HCT116 (cell line): ENCODE measurements around the gene KSR1. TPM values are rescaled to one million over a fixed set of nuclear protein-coding genes. Genes with fewer than 3 reads are reported as not detected.

Source experiments
- ATAC-seq: fragments of 200-7000 bp; cut with Tn5 transposase; 2 replicates; pipeline ENCODE4 v1.9.1; 2020; ENCODE audit warnings: mild to moderate bottlenecking, moderate library complexity
- BruUV-seq: library from RNA; stranded (reverse); fragments of 400-500 nt; replicated peaks from 2 replicates; lab custom pipeline; 2021; lab: Mats Ljungman, UMichigan
- CTCF ChIA-PET: fragments of 300-600 bp; sonication (Branson Sonifier 250); formaldehyde crosslinking; loops from one replicate; lab custom pipeline; 2021; ENCODE audit warnings: antibody characterized with exemption; lab: Charles Lee
- POLR2A ChIA-PET: fragments of 300-600, 350-600 bp; sonication (Branson Sonifier 250); formaldehyde crosslinking; loops from one replicate; lab custom pipeline; 2021; ENCODE audit warnings: antibody characterized with exemption; lab: Charles Lee
- RAD21 ChIA-PET, 2 experiments: fragments of 300-600 bp; sonication (Branson Sonifier 250); formaldehyde crosslinking; loops; one replicate each; lab custom pipeline; 2023; ENCODE audit warnings: low total read pairs in 2 of 2; ENCODE audit not compliant: uncharacterized antibody in 2 of 2, unreplicated experiment in 2 of 2, low non-redundant PET in 1 of 2; lab: Charles Lee
- DNase-seq: peaks from one replicate; pipeline ENCODE4 v3.0.0-alpha.2; 2010; ENCODE audit warnings: low read depth, low spot score
- H2AFZ ChIP-seq: fragments of 200-600 bp; shearing (Covaris generic), sonication (generic); 2 replicates; pipeline ENCODE4 v1.6.1; 2017; ENCODE audit warnings: low read depth, mixed run types, mixed read lengths, antibody characterized with exemption, low read length; ENCODE audit not compliant: poor library complexity, severe bottlenecking
- H3K27ac ChIP-seq: 2 replicates; pipeline ENCODE4 v1.5.1; 2012; ENCODE audit warnings: low read depth, low read length
- H3K27me3 ChIP-seq: fragments of 200-600 bp; sonication (generic); 2 replicates; pipeline ENCODE4 v1.6.1; 2016; ENCODE audit warnings: mixed run types, low read length, mixed read lengths; ENCODE audit not compliant: insufficient read depth
- H3K36me3 ChIP-seq, 2 experiments: fragments of 200-500 bp in 1 of 2; fragments of 200-600 bp in 1 of 2; sonication (Bioruptor generic) in 1 of 2; sonication (generic) in 1 of 2; 2 replicates each; pipeline versions ENCODE4 v1.5.1 to v1.6.1; 2014 to 2016; ENCODE audit warnings: low read length in 2 of 2, inconsistent platforms in 1 of 2, mixed read lengths in 1 of 2, mixed run types in 1 of 2; ENCODE audit not compliant: insufficient read depth in 2 of 2, control insufficient read depth in 1 of 2
- H3K4me1 ChIP-seq, 2 experiments: fragments of 200-600 bp in 1 of 2; sonication (generic) in 1 of 2; 2 replicates each; pipeline versions ENCODE4 v1.5.1 to v1.6.1; 2012 to 2017; ENCODE audit warnings: low read length in 2 of 2, inconsistent platforms in 1 of 2, mild to moderate bottlenecking in 1 of 2, mixed read lengths in 1 of 2, mixed run types in 1 of 2, moderate library complexity in 1 of 2; ENCODE audit not compliant: insufficient read depth in 2 of 2, control insufficient read depth in 1 of 2
- H3K4me2 ChIP-seq: fragments of 200-600 bp; sonication (generic); 2 replicates; pipeline ENCODE4 v1.6.1; 2017; ENCODE audit warnings: mixed run types, low read length, mixed read lengths
- H3K4me3 ChIP-seq, 2 experiments: fragments of 200-600 bp in 1 of 2; sonication (generic) in 1 of 2; replicated peaks in 1 of 2; 2 replicates each; pipeline ENCODE4 v1.5.1; 2011 to 2016; ENCODE audit warnings: low read length in 2 of 2, control low read depth in 1 of 2, low read depth in 1 of 2, mild to moderate bottlenecking in 1 of 2, mixed read lengths in 1 of 2, mixed run types in 1 of 2
- H3K79me2 ChIP-seq: fragments of 200-600 bp; sonication (generic); 2 replicates; pipeline ENCODE4 v1.6.1; 2017; ENCODE audit warnings: mild to moderate bottlenecking, mixed run types, low read length, moderate library complexity, mixed read lengths; ENCODE audit not compliant: insufficient read depth
- H3K9ac ChIP-seq: fragments of 200-600 bp; sonication (generic); 2 replicates; pipeline ENCODE4 v1.6.1; 2016; ENCODE audit warnings: low read length, mixed read lengths
- H3K9me2 ChIP-seq: fragments of 200-600 bp; sonication (generic), shearing (Covaris generic); 2 replicates; pipeline ENCODE4 v1.6.1; 2017; ENCODE audit warnings: mixed run types, mild to moderate bottlenecking, moderate library complexity; ENCODE audit not compliant: insufficient read depth
- H3K9me3 ChIP-seq, 2 experiments: fragments of 200-500 bp in 1 of 2; fragments of 200-600 bp in 1 of 2; sonication (Bioruptor generic) in 1 of 2; sonication (generic) in 1 of 2; 2 replicates each; pipeline ENCODE4 v1.6.1; 2014 to 2017; ENCODE audit warnings: low read length in 2 of 2, mixed read lengths in 2 of 2, inconsistent platforms in 1 of 2, low read depth in 1 of 2, mild to moderate bottlenecking in 1 of 2, mixed run types in 1 of 2, moderate library complexity in 1 of 2; ENCODE audit not compliant: control insufficient read depth in 1 of 2, insufficient read depth in 1 of 2
- H4K20me1 ChIP-seq: fragments of 200-600 bp; sonication (generic), shearing (Covaris generic); 2 replicates; pipeline ENCODE4 v1.6.1; 2017; ENCODE audit warnings: mixed run types, mild to moderate bottlenecking, moderate library complexity; ENCODE audit not compliant: insufficient read depth
- CEBPB ChIP-seq: IDR thresholded peaks from 2 replicates; pipeline ENCODE4 v1.6.1; 2012; ENCODE audit warnings: low read depth
- CTCF ChIP-seq, 3 experiments: fragments of 200-600 bp in 1 of 3; sonication (generic) in 1 of 3; IDR thresholded peaks in 2 of 3; conservative IDR thresholded peaks in 1 of 3; 2 replicates each; pipeline ENCODE4 v1.5.1; 2012 to 2017; ENCODE audit warnings: low read depth in 2 of 3, low read length in 2 of 3, antibody characterized with exemption in 1 of 3, borderline replicate concordance in 1 of 3, control low read depth in 1 of 3, mild to moderate bottlenecking in 1 of 3, mixed read lengths in 1 of 3, mixed run types in 1 of 3, moderate library complexity in 1 of 3; ENCODE audit not compliant: insufficient read depth in 1 of 3
- EGR1 ChIP-seq: IDR thresholded peaks from 2 replicates; pipeline ENCODE4 v1.6.1; 2012; ENCODE audit warnings: low read depth
- EZH2 ChIP-seq: fragments of 200-600 bp; sonication (generic); IDR thresholded peaks from 2 replicates; pipeline ENCODE4 v1.6.1; 2017; ENCODE audit warnings: antibody characterized with exemption, mixed run types
- EZH2phosphoT487 ChIP-seq: fragments of 200-600 bp; IDR thresholded peaks from 2 replicates; pipeline ENCODE4 v1.6.1; 2018; ENCODE audit warnings: antibody characterized with exemption, borderline replicate concordance
- FOSL1 ChIP-seq: IDR thresholded peaks from 2 replicates; pipeline ENCODE4 v1.6.1; 2012; ENCODE audit warnings: low read depth
- JUND ChIP-seq: IDR thresholded peaks from 2 replicates; pipeline ENCODE4 v1.6.1; 2012
- POLR2A ChIP-seq: IDR thresholded peaks from 2 replicates; pipeline ENCODE4 v1.7.0; 2011; ENCODE audit warnings: borderline replicate concordance; ENCODE audit not compliant: insufficient read depth, insufficient read length; ENCODE audit errors: extremely low read depth
- POLR2AphosphoS5 ChIP-seq: IDR thresholded peaks from 2 replicates; pipeline ENCODE4 v1.6.1; 2011; ENCODE audit warnings: mild to moderate bottlenecking, low read depth, low read length, moderate library complexity
- REST ChIP-seq: IDR thresholded peaks from 2 replicates; pipeline ENCODE4 v1.6.1; 2012; ENCODE audit warnings: low read depth
- SP1 ChIP-seq: IDR thresholded peaks from 2 replicates; pipeline ENCODE4 v1.6.1; 2012; ENCODE audit warnings: low read depth
- SRF ChIP-seq: IDR thresholded peaks from 2 replicates; pipeline ENCODE4 v1.6.1; 2012; ENCODE audit warnings: low read depth
- TCF7L2 ChIP-seq: IDR thresholded peaks from 2 replicates; pipeline ENCODE4 v1.7.0; 2011; ENCODE audit warnings: borderline replicate concordance, inconsistent platforms; ENCODE audit not compliant: insufficient read depth, insufficient read length; ENCODE audit errors: extremely low read depth
- YY1 ChIP-seq: IDR thresholded peaks from 2 replicates; pipeline ENCODE4 v1.6.1; 2011; ENCODE audit warnings: low read length, low read depth, moderate library complexity, mild to moderate bottlenecking; ENCODE audit not compliant: insufficient replicate concordance; ENCODE audit errors: extremely low read depth
- ZNF274 ChIP-seq: fragments of 200-500 bp; sonication (Bioruptor generic); IDR thresholded peaks from 2 replicates; pipeline ENCODE4 v1.6.1; 2014; ENCODE audit warnings: mild to moderate bottlenecking, low read depth, low read length, inconsistent platforms
- intact Hi-C: fragments of 100-400 bp; cut with micrococcal nuclease; formaldehyde crosslinking; loops from 2 replicates; pipeline ENCODE4 v1.10.0; 2022
- total RNA-seq: library from RNA; stranded (reverse); gene quantifications from one replicate; pipeline ENCODE4 v1.2.1, GENCODE V29; 2021; ENCODE audit not compliant: unreplicated experiment

KSR1 gene
- total RNA-seq, 1 experiment from 2014 or later: 16.5 TPM

GRCh38 chr17:27497696-27498095 is 41.4 kb downstream of the KSR1 start:
- intact Hi-C loops: no loop called here
- DNase-seq (no peak), ATAC-seq (no peak)
- no TSS peak for BruUV-seq
- Histone ChIP-seq H3K4me3 (no peak overlapping the region), H3K9ac (no peak overlapping the region), H4K20me1 (no peaks in the 10 kb centered on the region), H3K36me3 (no peaks in the 10 kb centered on the region), H3K9me3 (peaks cover 3 to 5% of the 10 kb centered on the region in 2 experiments; a peak in 1 of 4 replicates), H3K27me3 (no peaks in the 10 kb centered on the region), H3K4me2 (no peak overlapping the region), H3K27ac (no peak overlapping the region), H2AFZ (no peak overlapping the region), H3K79me2 (no peaks in the 10 kb centered on the region), H3K9me2 (no peaks in the 10 kb centered on the region), H3K4me1 (peaks cover 22 to 26% of the 10 kb centered on the region in 2 experiments)
- CTCF ChIA-PET: interaction anchor here (1.2 kb wide), 1 partner anchor 102 kb away, joined by 5 read pairs; no protein-coding TSS in a partner anchor
- RAD21 ChIA-PET: no interaction called here
- POLR2A ChIA-PET: no interaction called here
- no peak for TF ChIP-seq CTCF (IDR thresholded peaks at IDR 0.05 in 2 of 3, conservative IDR thresholded peaks at IDR 0.05 in 1 of 3; ENCODE audit: borderline replicate concordance in 1 of 3, insufficient read depth in 1 of 3, low read depth in 2 of 3, low read length in 2 of 3)
- no peak for TF ChIP-seq EZH2phosphoT487

GRCh38 chr17:27498615-27499309 is 42.5 kb downstream of the KSR1 start:
- POLR2A ChIA-PET: no interaction called here
- no peak for ATAC-seq
- Histone ChIP-seq H3K27me3 (no peaks in the 10 kb centered on the region), H3K4me1 (peaks cover 17 to 22% of the 10 kb centered on the region in 2 experiments), H3K27ac (no peak overlapping the region), H2AFZ (no peak overlapping the region), H3K79me2 (no peaks in the 10 kb centered on the region), H3K9me3 (peaks cover 3 to 5% of the 10 kb centered on the region in 2 experiments; a peak in 1 of 4 replicates), H3K9me2 (no peaks in the 10 kb centered on the region), H3K9ac (no peak overlapping the region), H4K20me1 (no peaks in the 10 kb centered on the region), H3K36me3 (no peaks in the 10 kb centered on the region), H3K4me2 (no peak overlapping the region), H3K4me3 (no peak overlapping the region)
- intact Hi-C loops: no loop called here
- BruUV-seq: no TSS peak
- CTCF ChIA-PET: no interaction called here
- RAD21 ChIA-PET: no interaction called here
- no peak for DNase-seq
- TF ChIP-seq CEBPB (no peak), YY1 (no peak), SP1 (no peak), TCF7L2 (no peak), POLR2A (no peak), ZNF274 (no peak), REST (no peak), SRF (no peak), EZH2phosphoT487 (no peak), POLR2AphosphoS5 (no peak), EGR1 (no peak), JUND (no peak), EZH2 (no peak), FOSL1 (no peak)
